ENCODE data around the gene VGLL3.

Gene VGLL3

GRCh38 chr3:86965166-86965565 is 25.8 kb downstream of the VGLL3 start:
- no peaks in the 10 kb centered on the region for H3K36me3 ChIP-seq
- no peaks in the 10 kb centered on the region for H3K4me1 ChIP-seq
- H3K4me3 ChIP-seq (ENCODE audit: low read depth, low read length) = no peak overlapping the region
- DNase-seq = no peak
- H3K27me3 ChIP-seq = peaks cover 12% of the 10 kb centered on the region
- no peaks in the 10 kb centered on the region for H3K9me3 ChIP-seq
- TF ChIP-seq, protein P1, sequence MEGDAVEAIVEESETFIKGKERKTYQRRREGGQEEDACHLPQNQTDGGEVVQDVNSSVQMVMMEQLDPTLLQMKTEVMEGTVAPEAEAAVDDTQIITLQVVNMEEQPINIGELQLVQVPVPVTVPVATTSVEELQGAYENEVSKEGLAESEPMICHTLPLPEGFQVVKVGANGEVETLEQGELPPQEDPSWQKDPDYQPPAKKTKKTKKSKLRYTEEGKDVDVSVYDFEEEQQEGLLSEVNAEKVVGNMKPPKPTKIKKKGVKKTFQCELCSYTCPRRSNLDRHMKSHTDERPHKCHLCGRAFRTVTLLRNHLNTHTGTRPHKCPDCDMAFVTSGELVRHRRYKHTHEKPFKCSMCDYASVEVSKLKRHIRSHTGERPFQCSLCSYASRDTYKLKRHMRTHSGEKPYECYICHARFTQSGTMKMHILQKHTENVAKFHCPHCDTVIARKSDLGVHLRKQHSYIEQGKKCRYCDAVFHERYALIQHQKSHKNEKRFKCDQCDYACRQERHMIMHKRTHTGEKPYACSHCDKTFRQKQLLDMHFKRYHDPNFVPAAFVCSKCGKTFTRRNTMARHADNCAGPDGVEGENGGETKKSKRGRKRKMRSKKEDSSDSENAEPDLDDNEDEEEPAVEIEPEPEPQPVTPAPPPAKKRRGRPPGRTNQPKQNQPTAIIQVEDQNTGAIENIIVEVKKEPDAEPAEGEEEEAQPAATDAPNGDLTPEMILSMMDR (IDR thresholded peaks at IDR 0.05; ENCODE audit: low read depth, low read length) = no peak

DNA sequence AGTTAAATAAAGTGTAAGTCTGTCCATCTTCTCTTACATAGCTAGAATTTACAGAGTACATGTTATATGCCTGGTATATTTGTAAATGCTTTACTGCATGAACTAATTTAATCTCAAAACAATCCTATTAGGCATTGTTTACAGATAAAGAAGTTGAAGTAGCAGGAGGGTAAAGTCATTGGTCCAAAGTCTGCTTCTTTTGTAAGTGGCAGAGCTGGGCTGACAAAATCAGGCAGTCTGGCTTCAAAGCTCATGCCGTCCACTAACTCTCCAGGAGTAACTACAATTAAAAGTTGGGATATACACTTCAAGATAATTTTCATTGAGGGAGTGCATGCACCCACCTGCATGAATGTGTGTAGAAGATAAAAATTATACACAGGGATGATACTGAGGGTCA is 27.3 kb downstream of the VGLL3 start:
- no peak for DNase-seq
- TF ChIP-seq, protein P1 (IDR thresholded peaks at IDR 0.05; ENCODE audit: low read depth, low read length) = no peak
- H3K4me3 ChIP-seq (ENCODE audit: low read depth, low read length) = no peak overlapping the region
- H3K27me3 ChIP-seq = peaks cover 12% of the 10 kb centered on the region
- H3K4me1 ChIP-seq = no peaks in the 10 kb centered on the region
- H3K9me3 ChIP-seq = no peaks in the 10 kb centered on the region
- H3K36me3 ChIP-seq = no peaks in the 10 kb centered on the region

DNA sequence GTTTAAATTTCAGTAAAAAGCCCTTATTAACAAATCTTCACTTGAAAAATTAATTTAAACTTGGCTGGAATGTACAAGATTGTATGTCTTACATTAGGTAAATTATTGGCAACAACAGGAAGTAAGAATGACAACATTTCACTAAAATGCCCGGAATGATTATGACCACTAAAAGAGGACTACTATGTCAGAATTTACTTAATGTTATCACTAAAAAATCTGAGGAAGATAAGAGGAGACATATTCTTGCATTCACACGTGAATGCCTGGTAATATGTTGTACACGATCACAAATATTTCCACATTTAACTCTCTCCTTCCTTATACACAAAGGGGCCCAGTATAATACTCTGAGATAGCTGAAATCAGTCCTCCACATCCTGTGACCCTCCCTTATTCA is 29.7 kb downstream of the VGLL3 start:
- TF ChIP-seq, protein P1 (IDR thresholded peaks at IDR 0.05; ENCODE audit: low read depth, low read length) = no peak
- H3K9me3 ChIP-seq = no peaks in the 10 kb centered on the region
- peaks cover 12% of the 10 kb centered on the region for H3K27me3 ChIP-seq
- no peak overlapping the region for H3K4me3 ChIP-seq (ENCODE audit: low read depth, low read length)
- DNase-seq = no peak
- no peaks in the 10 kb centered on the region for H3K4me1 ChIP-seq
- H3K36me3 ChIP-seq = no peaks in the 10 kb centered on the region

DNA sequence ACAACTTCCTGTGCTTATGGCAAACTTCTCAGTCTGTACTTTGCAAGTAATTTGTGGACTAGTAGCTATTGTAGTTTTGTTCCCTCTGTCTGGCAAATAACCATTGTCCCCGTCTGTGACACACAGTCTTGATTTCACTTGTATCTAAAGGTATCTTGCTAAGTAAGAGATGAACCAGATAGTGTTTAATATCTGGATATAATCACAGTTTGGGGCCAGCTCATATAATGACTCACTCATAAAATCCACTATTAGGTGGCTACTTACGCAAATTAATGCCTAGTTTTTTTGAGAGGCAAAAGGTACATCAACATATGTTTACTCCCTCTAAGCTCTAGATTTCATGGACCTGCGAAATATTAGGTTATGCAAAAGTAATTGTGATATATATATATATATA is 30.4 kb downstream of the VGLL3 start:
- Histone ChIP-seq H3K9me3 (no peaks in the 10 kb centered on the region), H3K27me3 (peaks cover 12% of the 10 kb centered on the region), H3K4me3 (ENCODE audit: low read depth, low read length) (no peak overlapping the region), H3K36me3 (no peaks in the 10 kb centered on the region), H3K4me1 (no peaks in the 10 kb centered on the region)
- DNase-seq = no peak
- TF ChIP-seq, protein P1 (IDR thresholded peaks at IDR 0.05; ENCODE audit: low read depth, low read length) = no peak

DNA sequence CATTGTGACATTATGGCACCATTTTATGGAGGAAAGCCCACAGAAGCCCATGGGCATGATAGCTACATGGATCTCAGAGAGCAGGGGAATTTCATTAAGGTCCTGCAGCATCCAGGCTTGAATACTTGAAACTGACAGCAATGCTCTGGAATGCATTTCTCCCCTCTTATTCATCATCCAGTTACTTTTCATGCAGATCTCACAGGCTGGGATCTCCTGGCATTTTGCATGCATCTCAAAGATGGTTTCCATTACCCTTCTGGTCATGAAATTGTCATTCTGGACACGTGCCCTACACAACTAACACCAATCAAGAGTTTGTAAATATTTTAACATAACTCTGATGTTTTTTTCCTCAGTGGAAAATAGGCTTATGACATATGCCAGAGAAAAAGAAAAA is 32.4 kb downstream of the VGLL3 start:
- H3K4me3 ChIP-seq (ENCODE audit: low read depth, low read length) = no peak overlapping the region
- peaks cover 17% of the 10 kb centered on the region for H3K27me3 ChIP-seq
- no peaks in the 10 kb centered on the region for H3K9me3 ChIP-seq
- no peaks in the 10 kb centered on the region for H3K4me1 ChIP-seq
- TF ChIP-seq, protein P1 (IDR thresholded peaks at IDR 0.05; ENCODE audit: low read depth, low read length) = no peak
- DNase-seq = no peak
- H3K36me3 ChIP-seq = no peaks in the 10 kb centered on the region

DNA sequence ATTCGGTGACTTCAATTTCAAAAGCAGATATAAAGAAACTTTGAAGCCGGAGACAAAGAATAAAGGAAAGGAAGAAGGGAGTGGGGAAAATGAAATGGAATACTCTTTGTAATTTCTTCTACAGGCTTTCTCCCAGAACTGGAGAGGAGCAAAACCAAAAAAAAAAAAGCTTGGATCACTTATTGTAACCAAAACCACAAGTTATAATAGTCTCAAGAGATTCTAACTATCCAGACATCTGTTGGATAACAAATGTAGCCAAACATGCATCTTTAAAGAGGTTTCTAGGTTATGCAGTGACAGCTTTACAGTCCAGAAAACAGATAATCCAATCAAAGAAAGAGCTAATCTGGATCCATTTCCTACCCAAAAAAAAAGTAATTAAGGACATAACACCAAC is 36.2 kb downstream of the VGLL3 start:
- H3K27me3 ChIP-seq = peaks cover 8% of the 10 kb centered on the region
- no peaks in the 10 kb centered on the region for H3K9me3 ChIP-seq
- DNase-seq = no peak
- no peaks in the 10 kb centered on the region for H3K4me1 ChIP-seq
- H3K36me3 ChIP-seq = no peaks in the 10 kb centered on the region
- no peak overlapping the region for H3K4me3 ChIP-seq (ENCODE audit: low read depth, low read length)
- TF ChIP-seq, protein P1 (IDR thresholded peaks at IDR 0.05; ENCODE audit: low read depth, low read length) = no peak

Measured in BE2C (cell line).